HUES64 (cell line): ENCODE results near the gene TBX6.

ENCODE experiments used
- H3K27ac ChIP-seq: 2 replicates; pipeline ENCODE4 v1.7.0; 2013; ENCODE audit warnings: low read depth, low read length, inconsistent platforms
- H3K27me3 ChIP-seq: 2 replicates; pipeline ENCODE4 v1.6.1; 2013; ENCODE audit warnings: mild to moderate bottlenecking, low read length; ENCODE audit not compliant: insufficient read depth
- H3K36me3 ChIP-seq: 2 replicates; pipeline ENCODE4 v1.6.1; 2013; ENCODE audit warnings: mild to moderate bottlenecking, low read length; ENCODE audit not compliant: insufficient read depth
- H3K4me1 ChIP-seq: 2 replicates; pipeline ENCODE4 v1.6.1; 2013; ENCODE audit warnings: mild to moderate bottlenecking, low read length, moderate library complexity; ENCODE audit not compliant: insufficient read depth
- H3K4me3 ChIP-seq: 2 replicates; pipeline ENCODE4 v1.5.1; 2013; ENCODE audit warnings: mild to moderate bottlenecking, low read length, moderate library complexity
- H3K9ac ChIP-seq: 2 replicates; pipeline ENCODE4 v1.6.1; 2013; ENCODE audit warnings: mild to moderate bottlenecking, low read depth, low read length
- H3K9me3 ChIP-seq: 2 replicates; pipeline ENCODE4 v1.6.1; 2013; ENCODE audit warnings: low read depth, low read length; ENCODE audit not compliant: insufficient read depth
- WGBS: fragments of 150-250, 120-280 bp; methylation state at CpG from one replicate; pipeline ENCODE4 v1.1.7; 2013; ENCODE audit warnings: missing lambda C conversion rate; 5-methylcytosine and 5-hydroxymethylcytosine counted together

The TBX6 gene

GRCh38 chr16:30060836-30061554, 30.7 kb downstream of the TBX6 start:
- Histone ChIP-seq H3K27ac (no peak overlapping the region), H3K4me3 (no peak overlapping the region)

DNA sequence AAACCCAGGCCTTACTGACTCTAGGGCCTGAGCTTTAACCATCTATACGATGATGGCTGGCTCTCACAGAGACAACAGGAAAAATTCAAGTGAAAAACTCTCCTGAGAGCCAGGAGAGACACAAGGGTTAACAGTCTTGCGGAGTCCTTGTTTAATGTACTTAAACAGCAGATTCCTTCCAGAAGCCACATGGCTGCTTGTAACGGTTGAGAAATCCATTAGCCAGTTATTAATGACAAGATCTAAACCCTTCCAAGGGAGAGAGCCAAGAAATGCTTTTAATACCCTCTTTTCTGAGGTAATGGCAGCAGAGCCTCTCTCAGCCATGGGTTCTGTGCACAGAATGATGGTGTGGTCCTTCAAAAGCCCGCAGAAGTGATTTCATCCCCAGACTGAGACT, 31.4 kb downstream of the TBX6 start:
- WGBS = 90% methylated on average over 4 of the region's 4 CpGs
- Histone ChIP-seq H3K4me1 (peaks cover 10% of the 10 kb centered on the region; the same call in 1 of the 2 replicates), H3K36me3 (no peaks in the 10 kb centered on the region), H3K9ac (no peak overlapping the region), H3K9me3 (no peaks in the 10 kb centered on the region), H3K4me3 (no peak overlapping the region), H3K27ac (no peak overlapping the region), H3K27me3 (no peaks in the 10 kb centered on the region)

More at GRCh38 chr16:30060836-30061554, 30.7 kb downstream of the TBX6 start:
- H3K4me1 ChIP-seq = peaks cover 10% of the 10 kb centered on the region; the same call in 1 of the 2 replicates
- WGBS = 81% methylated on average over 2 of the region's 2 CpGs
- H3K9me3 ChIP-seq = no peaks in the 10 kb centered on the region
- no peaks in the 10 kb centered on the region for H3K27me3 ChIP-seq
- H3K36me3 ChIP-seq = no peaks in the 10 kb centered on the region
- H3K9ac ChIP-seq = no peak overlapping the region

DNA sequence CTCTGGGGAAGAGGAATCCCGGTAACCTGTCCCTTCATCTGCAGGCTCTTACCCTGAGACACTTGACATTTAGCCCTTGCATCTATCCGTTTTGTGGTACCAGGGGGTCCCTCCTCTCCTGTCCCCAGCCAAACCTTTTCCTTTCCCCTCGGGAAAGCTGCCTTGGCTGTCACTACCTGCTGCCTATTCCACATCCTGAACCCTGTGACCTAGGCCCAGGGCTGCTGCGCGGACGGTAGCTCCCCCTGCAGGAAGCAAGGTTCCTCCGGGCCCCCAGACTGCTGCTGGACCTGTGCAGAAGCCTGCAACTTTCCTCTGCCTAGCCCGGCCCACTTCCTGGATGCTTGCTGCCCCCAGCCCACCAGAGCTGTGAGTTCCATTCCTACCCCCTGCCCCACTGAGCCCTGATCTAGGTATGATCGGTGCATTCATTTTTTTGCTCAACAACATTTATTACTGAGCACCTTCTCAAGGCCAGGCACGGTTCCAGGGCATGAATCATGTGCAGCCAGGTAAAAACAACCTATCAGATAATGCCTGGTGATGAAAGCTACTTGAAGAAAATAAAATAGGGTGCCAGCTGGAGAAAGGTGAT, 36.7 kb downstream of the TBX6 start:
- Histone ChIP-seq H3K9ac (no peak overlapping the region), H3K27ac (no peak overlapping the region), H3K27me3 (no peaks in the 10 kb centered on the region), H3K9me3 (no peaks in the 10 kb centered on the region), H3K36me3 (no peaks in the 10 kb centered on the region), H3K4me3 (no peak overlapping the region), H3K4me1 (no peaks in the 10 kb centered on the region; the same call in 1 of the 2 replicates)
- WGBS = 32% methylated on average over 10 of the region's 10 CpGs

DNA sequence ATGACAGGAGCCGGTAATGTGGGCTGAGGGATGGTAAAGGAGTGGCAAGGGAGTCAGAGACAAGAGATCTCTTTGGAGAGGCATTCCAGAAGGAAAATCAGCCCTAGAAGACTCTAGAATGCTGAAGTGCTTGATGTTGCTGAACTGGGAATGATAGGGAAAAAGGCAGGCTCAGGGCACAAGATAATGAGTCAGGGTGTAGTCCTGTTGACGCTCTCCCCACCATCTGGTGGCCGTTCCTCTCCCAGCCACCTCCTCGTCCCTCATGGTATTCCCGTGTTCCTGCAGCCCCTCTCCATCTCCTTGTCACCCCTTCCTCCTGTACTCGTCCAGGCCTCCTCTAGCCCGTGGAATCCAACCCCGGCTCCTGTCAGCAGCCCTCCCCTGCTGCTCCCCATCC, 37.3 kb downstream of the TBX6 start:
- WGBS = 65% methylated on average over 8 of the region's 8 CpGs
- Histone ChIP-seq H3K36me3 (no peaks in the 10 kb centered on the region), H3K4me3 (no peak overlapping the region), H3K9ac (no peak overlapping the region), H3K9me3 (no peaks in the 10 kb centered on the region), H3K27ac (no peak overlapping the region), H3K27me3 (no peaks in the 10 kb centered on the region), H3K4me1 (no peaks in the 10 kb centered on the region; the same call in 1 of the 2 replicates)

DNA sequence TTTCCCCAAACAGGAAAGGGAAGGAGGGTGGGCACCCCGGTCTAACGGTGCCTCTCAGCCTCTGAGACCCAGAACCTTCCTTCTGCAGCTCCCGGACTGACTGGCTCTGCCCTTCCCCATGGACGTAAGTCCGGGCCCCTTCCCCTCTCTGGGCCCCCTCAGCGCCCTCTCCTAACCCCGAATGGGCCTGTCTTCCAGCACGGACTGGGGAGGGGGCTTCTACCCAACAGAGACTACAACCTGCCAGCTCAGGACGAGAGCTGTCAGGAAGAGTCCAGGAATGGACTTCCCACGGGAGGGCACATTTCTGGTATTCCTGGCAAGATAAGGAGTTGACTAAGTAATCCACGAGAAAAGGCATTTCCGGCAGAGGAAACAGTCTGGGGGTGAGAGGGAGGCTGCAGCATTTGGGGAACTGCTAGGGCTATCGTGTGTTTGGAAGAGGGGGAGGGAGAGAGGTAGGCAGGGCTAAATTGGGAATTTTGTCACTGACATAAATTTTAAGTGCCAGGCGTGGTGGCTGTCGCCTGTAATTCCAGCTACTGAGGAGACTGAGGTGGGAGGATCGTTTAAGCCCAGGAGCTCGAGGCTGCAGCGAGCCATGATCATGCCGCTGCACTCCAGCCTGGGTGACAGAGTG, 38.2 kb downstream of the TBX6 start:
- H3K9me3 ChIP-seq = no peaks in the 10 kb centered on the region
- no peak overlapping the region for H3K27ac ChIP-seq
- 16% methylated on average over 19 of the region's 19 CpGs for WGBS
- H3K9ac ChIP-seq = peak overlapping the region; percentile 33; the same call in 1 of the 2 replicates
- H3K4me1 ChIP-seq = no peaks in the 10 kb centered on the region; the same call in 1 of the 2 replicates
- H3K36me3 ChIP-seq = no peaks in the 10 kb centered on the region
- peak overlapping the region; percentile 67 for H3K4me3 ChIP-seq
- H3K27me3 ChIP-seq = no peaks in the 10 kb centered on the region

- H3K4me1 ChIP-seq = no peaks in the 10 kb centered on the region; the same call in 1 of the 2 replicates
- H3K9ac ChIP-seq = peak overlapping the region; percentile 40; the same call in 1 of the 2 replicates
- no peaks in the 10 kb centered on the region for H3K9me3 ChIP-seq
- H3K27me3 ChIP-seq = no peaks in the 10 kb centered on the region
- peak overlapping the region; percentile 67 for H3K4me3 ChIP-seq
- H3K36me3 ChIP-seq = no peaks in the 10 kb centered on the region
- no peak overlapping the region for H3K27ac ChIP-seq
- 1% methylated on average over 55 of the region's 58 CpGs for WGBS
Observed at GRCh38 chr16:30052671-30053372, 38.9 kb downstream of the TBX6 start.

DNA sequence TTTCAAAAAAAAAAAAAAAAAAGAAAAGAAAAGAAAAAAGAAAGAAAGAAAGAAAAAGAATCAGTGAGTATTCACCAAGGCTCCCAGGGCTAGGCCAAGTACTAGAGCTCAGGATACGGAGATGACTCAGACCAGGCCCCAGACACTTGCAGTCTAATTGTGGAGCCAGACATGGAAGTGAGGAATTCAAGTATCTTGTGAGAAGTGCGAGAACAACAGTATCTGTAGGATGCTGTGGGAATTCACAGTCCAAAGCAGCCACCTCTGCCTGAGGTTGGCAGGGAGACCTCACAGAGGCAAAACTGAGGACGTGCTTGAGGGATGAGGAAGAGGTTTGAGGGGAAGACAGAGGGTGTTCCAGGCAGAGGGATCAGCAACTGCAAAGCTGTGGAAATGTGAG, 40.2 kb downstream of the TBX6 start:
- Histone ChIP-seq H3K36me3 (no peaks in the 10 kb centered on the region), H3K9me3 (no peaks in the 10 kb centered on the region), H3K4me3 (no peak overlapping the region), H3K9ac (no peak overlapping the region), H3K4me1 (no peaks in the 10 kb centered on the region; the same call in 1 of the 2 replicates), H3K27ac (no peak overlapping the region), H3K27me3 (no peaks in the 10 kb centered on the region)
- 82% methylated on average over 3 of the region's 3 CpGs for WGBS

- no peak overlapping the region for H3K27ac ChIP-seq
- 92% methylated on average over 8 of the region's 8 CpGs for WGBS
Observed at GRCh38 chr16:30049871-30050270, 41.9 kb downstream of the TBX6 start.

DNA sequence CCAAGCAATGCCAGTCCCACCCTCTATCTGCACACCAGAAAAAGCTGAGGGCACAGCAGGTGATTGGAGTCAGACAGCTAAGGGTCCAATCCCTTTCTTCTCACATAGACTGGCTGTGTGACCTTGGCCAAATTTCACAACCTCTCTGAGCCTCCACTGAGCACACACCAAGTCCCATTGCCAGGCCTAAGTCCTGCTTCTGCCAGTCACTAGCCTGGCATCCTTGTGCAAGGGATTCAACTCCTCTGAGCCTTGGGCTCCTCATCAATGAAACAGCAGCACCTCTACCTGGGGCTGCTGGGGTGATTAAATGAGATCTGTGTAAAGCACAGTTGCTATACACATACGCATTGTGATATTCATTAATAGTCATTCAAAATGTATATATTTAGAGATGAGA, 45.1 kb downstream of the TBX6 start:
- Histone ChIP-seq H3K36me3 (no peaks in the 10 kb centered on the region), H3K4me3 (no peak overlapping the region), H3K27me3 (no peaks in the 10 kb centered on the region), H3K9ac (no peak overlapping the region), H3K27ac (no peak overlapping the region), H3K9me3 (no peaks in the 10 kb centered on the region), H3K4me1 (no peaks in the 10 kb centered on the region)
- WGBS = no CpG with 5 or more reads among the region's 1 CpG

More at GRCh38 chr16:30049871-30050270, 41.9 kb downstream of the TBX6 start:
- Histone ChIP-seq H3K36me3 (no peaks in the 10 kb centered on the region), H3K27me3 (no peaks in the 10 kb centered on the region), H3K4me1 (no peaks in the 10 kb centered on the region; the same call in 1 of the 2 replicates), H3K9me3 (no peaks in the 10 kb centered on the region), H3K4me3 (no peak overlapping the region), H3K9ac (no peak overlapping the region)

DNA sequence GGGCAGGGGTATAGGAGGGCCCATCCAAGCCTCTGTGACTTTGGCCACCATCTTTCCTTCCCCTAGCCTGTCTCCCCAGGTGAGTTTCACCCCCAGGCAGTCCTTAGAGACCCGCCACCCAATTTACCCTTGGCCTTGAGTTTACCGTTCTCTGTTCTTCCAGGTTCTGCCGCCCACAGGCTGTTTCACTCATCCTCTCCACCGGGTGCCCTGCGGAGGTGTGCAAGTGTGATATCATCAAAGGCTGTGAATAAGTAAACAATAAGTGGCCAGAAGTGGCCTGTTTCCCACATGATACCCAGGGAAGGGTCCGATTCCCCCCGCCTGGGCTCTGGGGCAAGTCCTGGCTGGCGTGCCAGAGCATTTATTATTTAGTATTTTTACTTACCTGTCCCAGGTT, 45.5 kb downstream of the TBX6 start:
- 84% methylated on average over 8 of the region's 8 CpGs for WGBS
- Histone ChIP-seq H3K27ac (no peak overlapping the region), H3K4me1 (no peaks in the 10 kb centered on the region), H3K27me3 (no peaks in the 10 kb centered on the region), H3K9me3 (no peaks in the 10 kb centered on the region), H3K4me3 (no peak overlapping the region), H3K9ac (no peak overlapping the region), H3K36me3 (no peaks in the 10 kb centered on the region)

- H3K4me1 ChIP-seq = no peaks in the 10 kb centered on the region
- no peaks in the 10 kb centered on the region for H3K36me3 ChIP-seq
- H3K9me3 ChIP-seq = no peaks in the 10 kb centered on the region
- H3K9ac ChIP-seq = no peak overlapping the region
- no peak overlapping the region for H3K4me3 ChIP-seq
- no peak overlapping the region for H3K27ac ChIP-seq
- WGBS = 23% methylated on average over 1 of the region's 5 CpGs
- H3K27me3 ChIP-seq = no peaks in the 10 kb centered on the region
Observed at GRCh38 chr16:30041841-30042240, 49.9 kb downstream of the TBX6 start.
